Immature natural killer cell (primary cell): Measurements from ENCODE around the gene CREBL2. TPM values are rescaled to one million over a fixed set of nuclear protein-coding genes. Genes with fewer than 3 reads are reported as not detected.
"Not testable (repeated sequence)": the region's sequence is repeated elsewhere in the genome, so short reads cannot be mapped to it uniquely, and the experiment has no call there.

ENCODE experiments used
- DNase-seq, 3 donors: peaks; one replicate each; pipeline ENCODE4 v3.0.0; 2022; ENCODE audit warnings: mixed read lengths in 1 of 3
- H3K27ac Mint-ChIP-seq, 6 donors: one replicate each; pipeline ENCODE4 v1.8.0; 2020; ENCODE audit warnings: mixed read lengths in 6 of 6, mild to moderate bottlenecking in 5 of 6, inconsistent platforms in 4 of 6, moderate library complexity in 3 of 6
- H3K27me3 Mint-ChIP-seq, 3 donors: one replicate each; pipeline ENCODE4 v1.8.0; 2020 to 2021; ENCODE audit warnings: low read depth in 3 of 3, mild to moderate bottlenecking in 3 of 3, mixed read lengths in 3 of 3, moderate library complexity in 3 of 3, inconsistent platforms in 1 of 3
- H3K36me3 Mint-ChIP-seq, 3 donors: one replicate each; pipeline ENCODE4 v1.8.0; 2020; ENCODE audit warnings: mixed read lengths in 3 of 3, inconsistent platforms in 2 of 3, mild to moderate bottlenecking in 2 of 3
- H3K4me1 Mint-ChIP-seq, 2 donors: one replicate each; pipeline ENCODE4 v1.8.0; 2020; ENCODE audit warnings: inconsistent platforms in 2 of 2, mild to moderate bottlenecking in 2 of 2, mixed read lengths in 2 of 2, moderate library complexity in 1 of 2
- H3K4me3 Mint-ChIP-seq, 5 donors: one replicate each; pipeline ENCODE4 v1.8.0; 2020; ENCODE audit warnings: mild to moderate bottlenecking in 5 of 5, mixed read lengths in 5 of 5, inconsistent platforms in 3 of 5, moderate library complexity in 3 of 5
- H3K9me3 Mint-ChIP-seq, 6 donors: one replicate each; pipeline ENCODE4 v1.8.0; 2020; ENCODE audit warnings: mild to moderate bottlenecking in 6 of 6, mixed read lengths in 6 of 6, inconsistent platforms in 4 of 6, moderate library complexity in 3 of 6
- polyA plus RNA-seq, 3 donors: library from polyadenylated mRNA; unstranded; fragments of 300-500 nt; fragmentation: Illumina TruSeq; gene quantifications; one replicate each; pipeline ENCODE4 v1.2.3, GENCODE V29; 2021

Gene CREBL2
- polyA plus RNA-seq, 3 donors from 2014 or later = 14.6 to 23.3 (median 21.4) TPM

- Mint-ChIP-seq H3K27me3 (peaks cover 4 to 24% (median 4%) of the 10 kb centered on the region in 3 donors), H3K4me1 (peaks cover 25 to 30% of the 10 kb centered on the region in 2 donors), H3K9me3 (no peaks in the 10 kb centered on the region), H3K36me3 (no peaks in the 10 kb centered on the region), H3K27ac (no peak overlapping the region), H3K4me3 (peak overlapping the region in 4 of 5 donors; percentile 0 to 22 (median 5))
- no peak for DNase-seq
Observed at GRCh38 chr12:12608557-12608957, 3.1 kb upstream of the CREBL2 start.

- no peak for DNase-seq
- Mint-ChIP-seq H3K9me3 (no peaks in the 10 kb centered on the region), H3K27ac (no peak overlapping the region), H3K4me1 (peaks cover 30 to 40% of the 10 kb centered on the region in 2 donors), H3K36me3 (no peaks in the 10 kb centered on the region), H3K27me3 (peaks cover 4 to 22% (median 4%) of the 10 kb centered on the region in 3 donors), H3K4me3 (peak overlapping the region in 1 of 5 donors; percentile 57)
Observed at GRCh38 chr12:12609692-12610091, 2.0 kb upstream of the CREBL2 start.

GRCh38 chr12:12610711-12611110, 965 bp upstream of the CREBL2 start:
- H3K4me1 Mint-ChIP-seq = peaks cover 30 to 41% of the 10 kb centered on the region in 2 donors
- H3K27me3 Mint-ChIP-seq = peaks cover 3 to 19% (median 4%) of the 10 kb centered on the region in 3 donors
- H3K27ac Mint-ChIP-seq = peak overlapping the region; percentile 85 to 96 (median 95)
- DNase-seq = no peak
- H3K4me3 Mint-ChIP-seq = peak overlapping the region; percentile 88 to 96 (median 95)
- no peaks in the 10 kb centered on the region for H3K36me3 Mint-ChIP-seq
- no peaks in the 10 kb centered on the region for H3K9me3 Mint-ChIP-seq

GRCh38 chr12:12612358-12612757, 682 bp downstream of the CREBL2 start:
- peak in 2 of 3 donors; percentile 16 to 31 for DNase-seq
- Mint-ChIP-seq H3K9me3 (no peaks in the 10 kb centered on the region), H3K4me1 (peaks cover 37 to 53% of the 10 kb centered on the region in 2 donors), H3K27ac (peak overlapping the region; percentile 91 to 99 (median 95)), H3K36me3 (no peaks in the 10 kb centered on the region), H3K4me3 (peak overlapping the region; percentile 88 to 96 (median 95)), H3K27me3 (peaks cover 3 to 17% (median 4%) of the 10 kb centered on the region in 3 donors)

GRCh38 chr12:12613344-12613743, 1.7 kb downstream of the CREBL2 start:
- H3K27me3 Mint-ChIP-seq = peaks cover 3 to 19% (median 4%) of the 10 kb centered on the region in 3 donors
- H3K9me3 Mint-ChIP-seq = no peaks in the 10 kb centered on the region
- no peak for DNase-seq
- peak overlapping the region; percentile 91 to 99 (median 95) for H3K27ac Mint-ChIP-seq
- peaks cover 37 to 53% of the 10 kb centered on the region in 2 donors for H3K4me1 Mint-ChIP-seq
- peak overlapping the region; percentile 88 to 96 (median 95) for H3K4me3 Mint-ChIP-seq
- no peaks in the 10 kb centered on the region for H3K36me3 Mint-ChIP-seq

- peak overlapping the region in 3 of 6 donors; percentile 4 to 53 (median 45) for H3K27ac Mint-ChIP-seq
- no peak for DNase-seq
- H3K4me3 Mint-ChIP-seq = peak overlapping the region in 2 of 5 donors; percentile 12 to 29
Observed at GRCh38 chr12:12614342-12614741, 2.7 kb downstream of the CREBL2 start.

GRCh38 chr12:12616512-12617310, 5.0 kb downstream of the CREBL2 start:
- Mint-ChIP-seq H3K4me1 (peaks cover 33 to 58% of the 10 kb centered on the region in 2 donors), H3K27me3 (peaks cover under 1 to 11% (median under 1%) of the 10 kb centered on the region in 3 donors), H3K27ac (peak overlapping the region in 5 of 6 donors; percentile 25 to 64 (median 52)), H3K4me3 (no peak overlapping the region), H3K9me3 (no peaks in the 10 kb centered on the region), H3K36me3 (peaks cover 4 to 11% (median 5%) of the 10 kb centered on the region in 3 donors)
- no peak for DNase-seq

More at GRCh38 chr12:12614342-12614741, 2.7 kb downstream of the CREBL2 start:
- H3K9me3 Mint-ChIP-seq = no peaks in the 10 kb centered on the region
- no peaks in the 10 kb centered on the region for H3K36me3 Mint-ChIP-seq
- peaks cover 3 to 19% (median 4%) of the 10 kb centered on the region in 3 donors for H3K27me3 Mint-ChIP-seq
- peaks cover 37 to 53% of the 10 kb centered on the region in 2 donors for H3K4me1 Mint-ChIP-seq

- H3K9me3 Mint-ChIP-seq, DNase-seq, H3K27ac Mint-ChIP-seq, H3K27me3 Mint-ChIP-seq, H3K4me3 Mint-ChIP-seq: not testable (repeated sequence)
- Mint-ChIP-seq H3K36me3 (peaks cover 4 to 11% (median 5%) of the 10 kb centered on the region in 3 donors), H3K4me1 (peaks cover 36 to 59% of the 10 kb centered on the region in 2 donors)
Observed at GRCh38 chr12:12618064-12618463, 6.4 kb downstream of the CREBL2 start.

GRCh38 chr12:12620730-12621315, 9.1 kb downstream of the CREBL2 start:
- H3K27me3 Mint-ChIP-seq = peaks cover 0 to 2% (median 0%) of the 10 kb centered on the region in 3 donors
- peaks cover 9 to 20% (median 12%) of the 10 kb centered on the region in 3 donors for H3K36me3 Mint-ChIP-seq
- no peak overlapping the region for H3K4me3 Mint-ChIP-seq
- DNase-seq = no peak
- H3K9me3 Mint-ChIP-seq = no peaks in the 10 kb centered on the region
- peak overlapping the region in 2 of 6 donors; percentile 12 to 14 for H3K27ac Mint-ChIP-seq
- H3K4me1 Mint-ChIP-seq = peaks cover 33 to 56% of the 10 kb centered on the region in 2 donors

- peak overlapping the region in 3 of 5 donors; percentile 7 to 28 (median 27) for H3K4me3 Mint-ChIP-seq
- H3K9me3 Mint-ChIP-seq = no peaks in the 10 kb centered on the region
- H3K36me3 Mint-ChIP-seq = peaks cover 9 to 20% (median 12%) of the 10 kb centered on the region in 3 donors
- peak overlapping the region; percentile 4 to 72 (median 42) for H3K27ac Mint-ChIP-seq
- H3K4me1 Mint-ChIP-seq = peaks cover 30 to 45% of the 10 kb centered on the region in 2 donors
- DNase-seq = no peak
- peaks cover 0 to 2% (median 0%) of the 10 kb centered on the region in 3 donors for H3K27me3 Mint-ChIP-seq
Observed at GRCh38 chr12:12622418-12622817, 10.7 kb downstream of the CREBL2 start.

GRCh38 chr12:12624498-12624992, 12.9 kb downstream of the CREBL2 start:
- no peaks in the 10 kb centered on the region for H3K27me3 Mint-ChIP-seq
- peak overlapping the region in 2 of 6 donors; percentile 14 to 38 for H3K27ac Mint-ChIP-seq
- H3K4me1 Mint-ChIP-seq = peaks cover 40 to 61% of the 10 kb centered on the region in 2 donors
- no peak for DNase-seq
- no peaks in the 10 kb centered on the region for H3K9me3 Mint-ChIP-seq
- H3K4me3 Mint-ChIP-seq = no peak overlapping the region
- peaks cover 9 to 19% (median 11%) of the 10 kb centered on the region in 3 donors for H3K36me3 Mint-ChIP-seq

- H3K4me3 Mint-ChIP-seq = no peak overlapping the region
Observed at GRCh38 chr12:12626471-12626870, 14.8 kb downstream of the CREBL2 start.

GRCh38 chr12:12627308-12627827, 15.7 kb downstream of the CREBL2 start:
- Mint-ChIP-seq H3K4me3 (no peak overlapping the region), H3K27ac (peak overlapping the region in 1 of 6 donors; percentile 7), H3K4me1 (peaks cover 31 to 58% of the 10 kb centered on the region in 2 donors), H3K9me3 (no peaks in the 10 kb centered on the region), H3K36me3 (peaks cover 5 to 9% (median 6%) of the 10 kb centered on the region in 3 donors), H3K27me3 (no peaks in the 10 kb centered on the region)
- no peak for DNase-seq

More at GRCh38 chr12:12626471-12626870, 14.8 kb downstream of the CREBL2 start:
- Mint-ChIP-seq H3K36me3 (peaks cover 5 to 9% (median 6%) of the 10 kb centered on the region in 3 donors), H3K9me3 (no peaks in the 10 kb centered on the region), H3K4me1 (peaks cover 37 to 65% of the 10 kb centered on the region in 2 donors), H3K27me3 (no peaks in the 10 kb centered on the region), H3K27ac (peak overlapping the region in 3 of 6 donors; percentile 4 to 40 (median 26))
- DNase-seq = no peak
